NT2/D1 (cell line): ENCODE measurements around the gene UBE3C.

Source experiments
- SUZ12 ChIP-seq: IDR thresholded peaks from 2 replicates; pipeline ENCODE4 v1.6.1; 2011; ENCODE audit not compliant: insufficient read length, insufficient read depth; ENCODE audit errors: extremely low read depth
- YY1 ChIP-seq: IDR thresholded peaks from 2 replicates; pipeline ENCODE4 v1.6.1; 2011; ENCODE audit not compliant: insufficient read length, insufficient read depth
- ZNF274 ChIP-seq: IDR thresholded peaks from 2 replicates; pipeline ENCODE4 v1.6.1; 2011; ENCODE audit warnings: mild to moderate bottlenecking, low read depth, low read length

GRCh38 chr7:157234271-157234670 is 95.5 kb downstream of the UBE3C start:
- TF ChIP-seq SUZ12 (no peak), ZNF274 (no peak), YY1 (no peak)
